GM12864 (cell line): ENCODE data around the gene NPIPB2.
"Not testable (repeated sequence)": the region's sequence is repeated elsewhere in the genome, so short reads cannot be mapped to it uniquely, and the experiment has no call there.

ENCODE experiments used
- DNase-seq: peaks from one replicate; pipeline ENCODE4 v3.0.0-alpha.2; 2011; ENCODE audit warnings: low read depth
- H3K4me3 ChIP-seq: 2 replicates; pipeline ENCODE4 v1.5.1; 2011; ENCODE audit warnings: mild to moderate bottlenecking, low read depth, low read length, control low read depth
- CTCF ChIP-seq: IDR thresholded peaks from 2 replicates; pipeline ENCODE4 v1.5.1; 2011; ENCODE audit warnings: low read depth, mild to moderate bottlenecking, moderate library complexity, low read length, control low read depth, inconsistent platforms; ENCODE audit errors: missing control alignments

The NPIPB2 gene

GRCh38 chr16:11941945-11942344 is at the start of gene NPIPB2:
Gene NPIPB2, minus strand, starts transcription at chr16:11942045. Its CDS starts 0 bp downstream, at chr16:11942045.
- DNase-seq, H3K4me3 ChIP-seq: not testable (repeated sequence)

DNA sequence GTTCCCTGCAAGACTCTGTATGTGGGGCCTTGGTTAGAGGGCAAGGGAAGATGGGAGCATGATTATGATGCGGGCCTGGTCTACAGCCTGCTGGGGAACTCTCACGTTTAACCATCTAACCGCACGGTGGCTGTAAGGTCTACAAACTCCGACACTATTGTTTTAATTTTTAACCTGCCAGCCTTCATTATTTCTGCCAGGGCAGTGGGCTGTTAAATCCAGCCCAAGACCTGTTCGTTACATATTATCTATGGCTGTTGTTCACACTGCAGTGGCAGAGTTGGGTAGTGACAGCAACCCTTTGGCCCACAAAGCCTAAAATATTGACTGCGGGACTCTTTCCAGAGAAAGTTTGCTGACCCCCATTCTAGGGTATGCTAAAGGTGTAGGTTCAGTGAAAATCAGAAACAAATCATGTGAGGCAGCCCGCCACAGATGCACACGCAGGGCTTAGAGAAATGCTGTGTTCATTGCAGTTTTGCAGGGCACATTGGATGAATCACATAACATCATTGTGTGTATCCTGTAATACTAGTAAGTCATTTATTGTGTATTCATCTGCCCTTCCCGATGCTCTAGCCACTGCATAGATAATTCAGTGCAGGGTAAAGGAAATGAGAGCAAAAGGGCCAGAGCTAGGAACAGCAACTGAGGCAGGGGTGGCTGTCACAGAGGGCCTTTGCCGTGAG is 49.0 kb upstream of the NPIPB2 start:
- H3K4me3 ChIP-seq = no peak overlapping the region
- TF ChIP-seq CTCF = no peak
- no peak for DNase-seq

GRCh38 chr16:11988258-11988978 is 46.6 kb upstream of the NPIPB2 start:
- no peak for DNase-seq
- TF ChIP-seq CTCF = no peak

GRCh38 chr16:11986521-11987057 is 44.7 kb upstream of the NPIPB2 start:
- H3K4me3 ChIP-seq = no peak overlapping the region
- DNase-seq = no peak
- no peak for TF ChIP-seq CTCF

More at GRCh38 chr16:11988258-11988978, 46.6 kb upstream of the NPIPB2 start:
- H3K4me3 ChIP-seq = no peak overlapping the region

DNA sequence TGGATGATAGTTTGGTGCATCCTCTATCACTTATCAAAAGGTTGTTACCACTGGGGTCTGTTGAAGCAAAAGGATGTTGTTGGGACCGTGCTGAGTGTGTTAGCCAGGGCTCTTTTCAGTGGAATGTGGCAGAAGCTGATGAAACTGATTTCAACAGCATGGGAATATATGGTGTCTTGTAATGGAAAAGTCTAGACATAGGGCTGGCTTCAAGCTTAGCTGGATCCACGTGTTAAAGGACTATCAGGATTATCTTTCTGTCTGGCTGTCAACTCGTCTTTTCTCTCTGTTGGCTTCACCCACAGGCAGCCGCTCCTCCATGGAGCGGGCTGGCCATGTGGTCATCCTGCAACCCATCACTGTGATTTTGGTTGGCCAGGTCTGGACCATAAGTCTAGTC is 43.4 kb upstream of the NPIPB2 start:
- H3K4me3 ChIP-seq = no peak overlapping the region
- DNase-seq = no peak
- no peak for TF ChIP-seq CTCF

DNA sequence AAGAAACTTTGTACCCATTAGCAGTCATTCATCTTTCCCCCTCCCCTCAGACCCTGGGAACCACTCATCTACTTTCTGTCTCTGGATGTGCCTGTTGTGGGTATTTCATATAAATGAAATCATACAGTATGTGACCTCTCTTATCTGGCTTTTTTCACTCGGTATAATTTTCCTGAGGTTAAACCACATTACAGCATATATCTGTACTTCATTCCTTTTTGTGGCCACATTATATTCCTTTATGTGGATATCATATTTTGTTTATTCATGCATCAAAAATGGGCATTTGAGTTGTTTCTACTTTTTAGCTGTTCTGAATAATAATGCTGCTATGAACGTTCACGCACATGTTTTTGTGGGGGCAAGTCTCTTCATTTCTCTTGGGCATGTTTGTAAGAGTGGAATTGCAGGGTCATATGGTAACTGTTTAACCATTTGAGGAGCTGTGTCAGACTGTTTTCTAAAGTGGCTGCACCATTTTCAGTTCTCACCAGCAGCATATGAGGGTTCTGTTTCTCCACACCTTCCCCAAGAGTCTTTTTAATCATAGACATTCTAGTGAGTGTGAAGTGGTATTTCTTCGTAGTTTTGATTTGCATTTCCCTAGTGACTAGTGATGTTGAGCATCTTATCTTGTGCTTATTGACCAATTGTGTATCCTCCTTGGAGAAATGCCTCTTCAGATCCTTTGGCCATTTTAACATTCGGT is 38.4 kb upstream of the NPIPB2 start:
- DNase-seq = no peak
- no peak overlapping the region; the same call in 1 of the 2 replicates for H3K4me3 ChIP-seq
- no peak for TF ChIP-seq CTCF
